A549 treated with Hydrocortisone at 1 μM for 4 hours (cell line): Measurements from ENCODE around the gene ACCSL. TPM values are rescaled to one million over a fixed set of nuclear protein-coding genes. Genes with fewer than 3 reads are reported as not detected.

ENCODE experiments used
- total RNA-seq: library from RNA; stranded (reverse); fragments of 200-300 nt; extraction: Qiagen RNA extraction; gene quantifications from 5 replicates; pipeline ENCODE4 v1.2.3, GENCODE V29; 2022

ACCSL gene
- total RNA-seq = not detected in 5 replicates

GRCh38 chr11:44047931-44048431 lies at the start of gene ACCSL:
Gene ACCSL, plus strand, starts transcription at chr11:44047981. Its CDS starts 56 bp downstream, at chr11:44048037.

DNA sequence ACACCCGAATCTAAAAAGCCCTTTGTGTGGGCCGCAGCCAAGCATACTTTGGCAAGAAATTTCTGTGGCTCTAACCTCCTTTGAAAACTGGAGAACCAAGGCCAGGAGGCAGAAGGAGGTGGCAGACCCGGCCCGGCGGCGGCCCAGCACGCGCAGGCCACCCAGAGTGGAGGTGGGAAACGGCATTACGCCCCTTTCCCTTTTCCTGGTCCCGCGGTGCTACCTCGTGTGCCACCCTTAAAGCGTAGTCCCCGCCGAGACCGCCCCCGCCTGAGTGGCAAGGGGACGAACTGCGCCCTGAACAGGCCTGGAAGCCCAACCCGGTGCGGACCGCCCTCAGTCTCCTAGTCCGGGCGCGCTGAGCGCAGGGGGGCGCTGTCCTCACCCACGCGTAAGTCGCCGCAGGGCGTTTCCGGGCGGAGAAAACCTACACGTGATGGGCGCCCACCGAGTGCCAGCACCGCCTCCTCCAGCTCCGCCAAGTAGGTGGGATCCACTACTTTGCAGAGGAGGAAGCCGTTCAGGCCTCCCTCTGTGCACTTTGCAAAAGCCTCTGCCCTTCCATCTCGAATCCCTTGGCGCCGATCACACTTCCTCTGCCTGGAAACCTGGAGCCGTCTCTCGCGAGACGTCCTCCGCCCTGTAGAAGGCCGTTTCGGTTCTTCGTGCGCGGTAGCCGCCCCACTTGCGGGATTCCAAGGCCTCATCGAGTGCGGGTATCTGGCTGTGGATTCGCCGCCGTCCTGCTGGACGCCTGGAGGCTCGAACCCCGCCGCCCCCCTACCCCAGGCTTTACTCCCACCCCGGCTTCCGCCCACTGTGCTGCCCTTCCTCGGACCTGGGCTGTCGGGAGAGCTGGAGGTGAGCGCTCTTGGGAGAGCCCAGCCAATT lies 18.3 kb downstream of the ACCSL start, which contains the start of gene ACCS:
ACCS (plus strand) TSS at position 430 of the 891 bp plus-strand sequence. CDS start 1,358 bp downstream, outside the sequence.

GRCh38 chr11:44095506-44096359 lies 48.0 kb downstream of the ACCSL start, which contains the start of gene EXT2:
Gene EXT2, plus strand, starts transcription at chr11:44095678. Its CDS starts 12,035 bp downstream, at chr11:44107713.

Other genes starting within 250 kb of the ACCSL start
- 26.0 to 28.3 TPM (median 26.3 TPM) in 5 replicates for gene ALKBH3, start 167.2 kb upstream of the ACCSL start, total RNA-seq
- gene C11orf96, start 105.3 kb upstream of the ACCSL start, total RNA-seq = 1.1 to 5.8 TPM (median 4.1 TPM) in 5 replicates
- 14.6 to 17.9 TPM (median 16.4 TPM) in 5 replicates for gene ACCS, start 18.3 kb downstream of the ACCSL start, total RNA-seq
- gene EXT2, start 47.7 kb downstream of the ACCSL start, total RNA-seq = 54.3 to 61.9 TPM (median 58.4 TPM) in 5 replicates